Activated B cell treated with CpG ODN at 0.5 μM for 24 hours (primary cell): ENCODE measurements around the gene CDK4. TPM values are rescaled to one million over a fixed set of nuclear protein-coding genes. Genes with fewer than 3 reads are reported as not detected.

Experiments used
- ATAC-seq: fragments of 200-7000 bp; cut with Tn5 transposase; one replicate; pipeline ENCODE4 v1.10.0; 2021; ENCODE audit warnings: low read depth, mild to moderate bottlenecking, moderate library complexity
- CTCF ChIA-PET: fragments of 350-600 bp; sonication (Branson Sonifier 250); formaldehyde crosslinking; loops from one replicate; lab custom pipeline; 2021; ENCODE audit warnings: antibody characterized with exemption; lab: Charles Lee
- POLR2A ChIA-PET: fragments of 350-600 bp; sonication (Branson Sonifier 250); formaldehyde crosslinking; loops from one replicate; lab custom pipeline; 2021; ENCODE audit warnings: antibody characterized with exemption; lab: Charles Lee
- DNase-seq: peaks from one replicate; pipeline ENCODE4 v3.0.0; 2022
- H3K27ac Mint-ChIP-seq: one replicate; pipeline ENCODE4 v1.8.0; 2020; ENCODE audit warnings: mixed read lengths
- H3K27me3 Mint-ChIP-seq: one replicate; pipeline ENCODE4 v1.8.0; 2021; ENCODE audit warnings: mixed read lengths
- H3K36me3 Mint-ChIP-seq: one replicate; pipeline ENCODE4 v1.8.0; 2021; ENCODE audit warnings: low read depth, mixed read lengths
- H3K4me1 Mint-ChIP-seq: one replicate; pipeline ENCODE4 v1.8.0; 2021; ENCODE audit warnings: mixed read lengths
- H3K4me3 Mint-ChIP-seq: one replicate; pipeline ENCODE4 v1.8.0; 2020; ENCODE audit warnings: mild to moderate bottlenecking, mixed read lengths
- H3K9me3 Mint-ChIP-seq: one replicate; pipeline ENCODE4 v1.8.0; 2020; ENCODE audit warnings: mixed read lengths
- CTCF ChIP-seq: fragments of 200-600 bp; IDR thresholded peaks from one replicate; pipeline ENCODE4 v1.8.0; 2022; ENCODE audit warnings: antibody characterized with exemption, mild to moderate bottlenecking
- intact Hi-C: fragments of 100-400 bp; cut with micrococcal nuclease; formaldehyde crosslinking; loops from one replicate; pipeline ENCODE4 v1.15.1; 2024
- total RNA-seq: library from RNA; stranded (reverse); gene quantifications from 2 replicates; pipeline ENCODE4 v1.2.3, GENCODE V29; 2022

Gene CDK4
- total RNA-seq, 1 donor from 2014 or later: 95.7 TPM

- ATAC-seq: no peak
- TF ChIP-seq CTCF: no peak
- intact Hi-C loops: no loop called here
- Mint-ChIP-seq H3K4me1 (peaks cover 73% of the 10 kb centered on the region), H3K36me3 (peaks cover 52% of the 10 kb centered on the region), H3K27ac (no peak overlapping the region), H3K27me3 (no peaks in the 10 kb centered on the region), H3K4me3 (peak overlapping the region; percentile 57), H3K9me3 (no peaks in the 10 kb centered on the region)
- CTCF ChIA-PET: interaction anchor here (1.6 kb wide), 1 partner anchor 148 kb away, joined by 4 read pairs; no protein-coding TSS in a partner anchor
- no peak for DNase-seq
- POLR2A ChIA-PET: interaction anchor here (0.5 to 3.0 kb wide), 4 partner anchors 8 to 30 kb away, joined by 6 to 34 read pairs (median 18); partner anchors contain the start of genes CYP27B1 and TSPAN31
These were observed 3.0 kb upstream of the CDK4 start for GRCh38 chr12:57755194-57755453.

- DNase-seq: peak; percentile 66
- CTCF ChIA-PET: interaction anchor here (1.6 kb wide), 1 partner anchor 149 kb away, joined by 4 read pairs; no protein-coding TSS in a partner anchor
These were observed 2.5 kb upstream of the CDK4 start, which contains the start of gene MARCHF9 for GRCh38 chr12:57754411-57755193. Gene MARCHF9, plus strand, starts transcription at chr12:57755103. Its CDS starts 426 bp downstream, at chr12:57755529.

GRCh38 chr12:57753756-57754337 lies 1.7 kb upstream of the CDK4 start:
- ChIA-PET POLR2A (interaction anchor here (0.8 to 1.0 kb wide), 3 partner anchors 9 to 18 kb away, joined by 3 to 4 read pairs (median 4); partner anchors contain the start of genes EEF1AKMT3, METTL1 and TSPAN31), CTCF (no interaction called here)
- DNase-seq: no peak
- H3K9me3 Mint-ChIP-seq: no peaks in the 10 kb centered on the region
- intact Hi-C loops: loop anchor here (2.0 to 5.0 kb wide), 4 partner anchors 91 to 1067 kb away; partner anchors contain the start of genes ARHGAP9, DDIT3 and PTGES3
- TF ChIP-seq CTCF: no peak
- peak overlapping the region; percentile 88 for H3K4me3 Mint-ChIP-seq
- peak overlapping the region; percentile 87 for H3K27ac Mint-ChIP-seq
- H3K27me3 Mint-ChIP-seq: no peaks in the 10 kb centered on the region
- peaks cover 61% of the 10 kb centered on the region for H3K4me1 Mint-ChIP-seq
- H3K36me3 Mint-ChIP-seq: peaks cover 47% of the 10 kb centered on the region
- ATAC-seq: no peak

More at GRCh38 chr12:57754411-57755193, 2.5 kb upstream of the CDK4 start, which contains the start of gene MARCHF9:
- H3K4me3 Mint-ChIP-seq: peak within 1 kb of the TSS; percentile 90
- POLR2A ChIA-PET: interaction anchor here (0.8 to 3.0 kb wide), 5 partner anchors 9 to 17 kb away, joined by 3 to 34 read pairs (median 4); partner anchors contain the start of genes CYP27B1, EEF1AKMT3, METTL1 and TSPAN31
- intact Hi-C loops: loop anchor here (5.0 kb wide), 2 partner anchors 277 to 1067 kb away; partner anchors contain the start of genes ARHGAP9 and PTGES3
- peak within 1 kb of the TSS; percentile 87 for H3K27ac Mint-ChIP-seq
- H3K36me3 Mint-ChIP-seq: peaks cover 49% of the 10 kb centered on the region
- peaks cover 68% of the 10 kb centered on the region for H3K4me1 Mint-ChIP-seq
- ATAC-seq: peak; percentile 32
- no peaks in the 10 kb centered on the region for H3K27me3 Mint-ChIP-seq
- H3K9me3 Mint-ChIP-seq: no peaks in the 10 kb centered on the region
- TF ChIP-seq CTCF: no peak

- CTCF ChIA-PET: no interaction called here
- intact Hi-C loops: loop anchor here (1.0 to 5.0 kb wide), 9 partner anchors 8 to 1065 kb away; partner anchors contain the start of genes ARHGAP9, DDIT3, EEF1AKMT3 and METTL1
These were observed 524 bp upstream of the CDK4 start for GRCh38 chr12:57752668-57753000.

More at GRCh38 chr12:57752668-57753000, 524 bp upstream of the CDK4 start:
- no peaks in the 10 kb centered on the region for H3K9me3 Mint-ChIP-seq
- H3K36me3 Mint-ChIP-seq: peaks cover 48% of the 10 kb centered on the region
- ATAC-seq (no peak), DNase-seq (no peak)
- peak overlapping the region; percentile 90 for H3K4me3 Mint-ChIP-seq
- no peak for TF ChIP-seq CTCF
- H3K27me3 Mint-ChIP-seq: no peaks in the 10 kb centered on the region
- peak overlapping the region; percentile 87 for H3K27ac Mint-ChIP-seq
- POLR2A ChIA-PET: interaction anchor here (0.6 to 1.2 kb wide), 6 partner anchors 14 to 1377 kb away, joined by 3 to 6 read pairs (median 3); partner anchors contain the start of genes DDIT3, EEF1AKMT3, METTL1 and OS9
- H3K4me1 Mint-ChIP-seq: peaks cover 56% of the 10 kb centered on the region
